Astrocyte (in vitro differentiated cells and primary cell): ENCODE measurements around the gene CKAP4. TPM values are rescaled to one million over a fixed set of nuclear protein-coding genes. Genes with fewer than 3 reads are reported as not detected.

Experiments used
- DNase-seq: peaks from one replicate; pipeline ENCODE4 v3.0.0-alpha.2; 2010; ENCODE audit warnings: low read depth
- FAIRE-seq: peaks from 2 replicates; lab custom pipeline; 2011; peaks lifted over from hg19 to GRCh38; lab: Jason Lieb, UNC
- H2AFZ ChIP-seq: 2 replicates; pipeline ENCODE4 v1.6.0; 2012; ENCODE audit warnings: low read depth, low read length, inconsistent platforms
- H3K27ac ChIP-seq: 2 replicates; pipeline ENCODE4 v1.5.1; 2011; ENCODE audit warnings: low read depth, low read length, inconsistent platforms
- H3K27me3 ChIP-seq: 2 replicates; pipeline ENCODE4 v1.6.0; 2011; ENCODE audit warnings: low read length, inconsistent platforms; ENCODE audit not compliant: insufficient read depth
- H3K36me3 ChIP-seq: 2 replicates; pipeline ENCODE4 v1.5.1; 2011; ENCODE audit warnings: low read length, inconsistent platforms; ENCODE audit not compliant: insufficient read depth
- H3K4me1 ChIP-seq: 2 replicates; pipeline ENCODE4 v1.5.1; 2011; ENCODE audit warnings: low read length, inconsistent platforms; ENCODE audit not compliant: insufficient read depth
- H3K4me2 ChIP-seq: 2 replicates; pipeline ENCODE4 v1.6.0; 2012; ENCODE audit warnings: low read length, inconsistent platforms
- H3K4me3 ChIP-seq: 2 replicates; pipeline ENCODE4 v1.5.1; 2011; ENCODE audit warnings: low read depth, mild to moderate bottlenecking, low read length, inconsistent platforms; ENCODE audit not compliant: insufficient read depth
- H3K79me2 ChIP-seq: 2 replicates; pipeline ENCODE4 v1.6.0; 2012; ENCODE audit warnings: mild to moderate bottlenecking, low read length, inconsistent platforms; ENCODE audit not compliant: insufficient read depth
- H3K9ac ChIP-seq: 2 replicates; pipeline ENCODE4 v1.6.0; 2012; ENCODE audit warnings: mild to moderate bottlenecking, low read length, inconsistent platforms
- H3K9me3 ChIP-seq: 2 replicates; pipeline ENCODE4 v1.5.1; 2012; ENCODE audit warnings: low read depth, mild to moderate bottlenecking, low read length, inconsistent platforms; ENCODE audit not compliant: insufficient read depth
- H4K20me1 ChIP-seq: 2 replicates; pipeline ENCODE4 v1.6.0; 2012; ENCODE audit warnings: low read length, inconsistent platforms; ENCODE audit not compliant: insufficient read depth
- H3K27ac Mint-ChIP-seq: one replicate; pipeline ENCODE4 v1.8.0; 2021; ENCODE audit warnings: mild to moderate bottlenecking, mixed read lengths; ENCODE audit not compliant: unreplicated experiment
- H3K27me3 Mint-ChIP-seq: one replicate; pipeline ENCODE4 v1.8.0; 2021; ENCODE audit warnings: low read depth, mixed read lengths; ENCODE audit not compliant: unreplicated experiment
- H3K36me3 Mint-ChIP-seq: one replicate; pipeline ENCODE4 v1.8.0; 2021; ENCODE audit warnings: low read depth, mixed read lengths; ENCODE audit not compliant: unreplicated experiment
- H3K4me1 Mint-ChIP-seq: one replicate; pipeline ENCODE4 v1.8.0; 2021; ENCODE audit warnings: low read depth, mixed read lengths; ENCODE audit not compliant: unreplicated experiment
- H3K4me3 Mint-ChIP-seq: one replicate; pipeline ENCODE4 v1.8.0; 2021; ENCODE audit warnings: mild to moderate bottlenecking, moderate library complexity, mixed read lengths; ENCODE audit not compliant: unreplicated experiment
- H3K9me3 Mint-ChIP-seq: one replicate; pipeline ENCODE4 v1.8.0; 2021; ENCODE audit warnings: mild to moderate bottlenecking, mixed read lengths; ENCODE audit not compliant: unreplicated experiment
- CTCF ChIP-seq: IDR thresholded peaks from 2 replicates; pipeline ENCODE4 v1.5.1; 2011; ENCODE audit warnings: low read depth, mild to moderate bottlenecking, inconsistent platforms, low read length, moderate library complexity; ENCODE audit not compliant: insufficient read depth
- EZH2 ChIP-seq: IDR thresholded peaks from 2 replicates; pipeline ENCODE4 v1.6.1; 2012; ENCODE audit warnings: mild to moderate bottlenecking, low read length, inconsistent platforms; ENCODE audit not compliant: insufficient read depth
- total RNA-seq: library from RNA; stranded (reverse); gene quantifications from 2 replicates; pipeline ENCODE4 v1.2.1, GENCODE V29; 2021

Gene CKAP4
- total RNA-seq, 1 donor from 2014 or later = 324 TPM

GRCh38 chr12:106227641-106228319 is 20.0 kb downstream of the CKAP4 start:
- H3K36me3 Mint-ChIP-seq = peaks cover 4% of the 10 kb centered on the region

DNA sequence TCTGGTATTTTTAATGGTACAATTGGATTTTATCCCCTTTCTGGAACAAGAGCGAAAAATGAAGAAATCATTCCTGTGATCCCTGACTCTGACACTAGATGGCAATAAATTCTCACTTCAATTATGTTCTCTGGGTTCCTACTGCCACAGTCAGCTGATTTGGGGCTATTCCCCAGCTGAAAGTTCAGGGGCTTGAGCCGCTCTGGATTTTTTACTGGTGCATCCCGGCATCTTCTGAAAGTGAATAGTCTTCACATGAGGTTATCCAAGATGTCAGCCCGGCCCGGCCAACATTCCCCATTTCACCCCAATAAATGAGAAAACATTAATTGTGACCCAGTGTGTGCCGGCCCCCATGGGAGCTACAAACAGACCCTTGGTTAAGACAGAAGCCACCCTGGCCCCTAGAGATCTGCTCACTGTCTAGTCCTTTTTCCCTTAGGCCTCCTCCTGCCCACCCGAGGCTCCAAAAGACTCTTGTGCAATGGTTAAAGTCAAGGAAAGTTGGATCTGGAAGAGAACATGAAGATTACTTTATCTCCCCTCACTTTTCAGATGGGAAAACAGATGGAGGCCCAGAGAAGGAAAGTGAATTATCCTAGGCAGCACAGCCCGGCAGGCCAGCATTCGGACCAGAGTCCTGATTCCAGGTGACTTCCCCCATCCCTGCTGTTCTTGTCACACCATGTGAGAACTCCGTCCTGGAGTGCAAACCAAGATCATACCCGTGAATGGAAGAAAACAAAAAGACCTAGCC is 20.8 kb downstream of the CKAP4 start:
- H2AFZ ChIP-seq = no peak overlapping the region
- H3K27ac Mint-ChIP-seq = no peak overlapping the region
- peak; percentile 72 for FAIRE-seq
- H3K4me3 ChIP-seq = no peak overlapping the region
- H3K36me3 Mint-ChIP-seq = peaks cover 2% of the 10 kb centered on the region
- H3K27ac ChIP-seq = no peak overlapping the region
- H3K4me3 Mint-ChIP-seq = peak overlapping the region; percentile 14
- H3K9me3 Mint-ChIP-seq = peaks cover 2% of the 10 kb centered on the region
- H3K4me2 ChIP-seq = no peak overlapping the region
- H4K20me1 ChIP-seq = no peaks in the 10 kb centered on the region
- H3K27me3 Mint-ChIP-seq = peaks cover under 1% of the 10 kb centered on the region
- no peak overlapping the region for H3K9ac ChIP-seq
- no peaks in the 10 kb centered on the region for H3K79me2 ChIP-seq
- TF ChIP-seq EZH2 = no peak
- TF ChIP-seq CTCF = peak; percentile 67
- no peaks in the 10 kb centered on the region for H3K27me3 ChIP-seq
- no peaks in the 10 kb centered on the region for H3K36me3 ChIP-seq
- peaks cover 7% of the 10 kb centered on the region for H3K4me1 Mint-ChIP-seq
- DNase-seq = no peak
- no peaks in the 10 kb centered on the region for H3K4me1 ChIP-seq
- H3K9me3 ChIP-seq = no peaks in the 10 kb centered on the region

More at GRCh38 chr12:106227641-106228319, 20.0 kb downstream of the CKAP4 start:
- no peak overlapping the region for H3K4me2 ChIP-seq
- no peak for FAIRE-seq
- TF ChIP-seq EZH2 = no peak
- no peaks in the 10 kb centered on the region for H3K36me3 ChIP-seq
- H3K27ac ChIP-seq = no peak overlapping the region
- Mint-ChIP-seq H3K4me3 (no peak overlapping the region), H3K4me1 (peaks cover 7% of the 10 kb centered on the region), H3K9me3 (peaks cover 2% of the 10 kb centered on the region), H3K27ac (no peak overlapping the region), H3K27me3 (no peaks in the 10 kb centered on the region)
- H3K9me3 ChIP-seq = no peaks in the 10 kb centered on the region
- H2AFZ ChIP-seq = no peak overlapping the region
- H3K4me3 ChIP-seq = no peak overlapping the region
- no peaks in the 10 kb centered on the region for H3K79me2 ChIP-seq
- no peak for DNase-seq
- no peak overlapping the region for H3K9ac ChIP-seq
- no peaks in the 10 kb centered on the region for H3K27me3 ChIP-seq
- H4K20me1 ChIP-seq = no peaks in the 10 kb centered on the region
- H3K4me1 ChIP-seq = no peaks in the 10 kb centered on the region

DNA sequence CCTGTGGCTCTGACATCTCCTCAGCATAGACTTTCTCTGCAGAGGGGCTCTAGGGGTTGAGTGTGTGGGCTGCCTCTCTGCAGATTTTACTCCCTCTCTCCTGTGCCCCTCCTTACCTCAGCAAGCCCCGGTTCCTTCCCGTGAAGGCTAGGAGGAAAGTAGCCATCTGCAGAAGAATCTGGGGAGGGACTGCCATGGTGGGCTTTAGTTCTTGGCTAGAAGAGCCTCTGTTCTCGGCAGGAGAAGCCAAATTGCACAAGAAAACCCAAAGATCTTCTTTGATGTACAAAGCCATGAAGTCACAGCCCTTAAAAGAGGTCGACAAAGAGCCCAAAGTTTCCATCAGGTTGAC is 23.5 kb downstream of the CKAP4 start:
- H3K9me3 ChIP-seq = no peaks in the 10 kb centered on the region
- no peak overlapping the region for H3K4me2 ChIP-seq
- no peak overlapping the region for H3K4me3 Mint-ChIP-seq
- no peaks in the 10 kb centered on the region for H3K79me2 ChIP-seq
- H3K36me3 ChIP-seq = no peaks in the 10 kb centered on the region
- TF ChIP-seq EZH2 (no peak), CTCF (no peak)
- H3K9me3 Mint-ChIP-seq = peaks cover 3% of the 10 kb centered on the region
- H3K9ac ChIP-seq = no peak overlapping the region
- DNase-seq (no peak), FAIRE-seq (no peak)
- H3K27me3 Mint-ChIP-seq = peaks cover 15% of the 10 kb centered on the region
- peaks cover 7% of the 10 kb centered on the region for H3K4me1 Mint-ChIP-seq
- no peaks in the 10 kb centered on the region for H3K27me3 ChIP-seq
- H2AFZ ChIP-seq = no peak overlapping the region
- no peaks in the 10 kb centered on the region for H4K20me1 ChIP-seq
- H3K4me3 ChIP-seq = no peak overlapping the region
- no peak overlapping the region for H3K27ac ChIP-seq
- H3K4me1 ChIP-seq = no peaks in the 10 kb centered on the region
- H3K36me3 Mint-ChIP-seq = no peaks in the 10 kb centered on the region
- H3K27ac Mint-ChIP-seq = no peak overlapping the region
